T-helper 1 cell treated with Interleukin-12 subunit alpha and Interleukin-12 subunit beta and Interleukin-4 antibody, amounts not matched to agents 30 μg/mL and 1 μg/mL, for 36 hours (primary cell): ENCODE data around the gene GPC6.

Experiments used
- H3K27ac Mint-ChIP-seq: one replicate; pipeline ENCODE4 v1.8.0; 2021; ENCODE audit warnings: mild to moderate bottlenecking, mixed read lengths
- H3K27me3 Mint-ChIP-seq: one replicate; pipeline ENCODE4 v1.8.0; 2021; ENCODE audit warnings: low read depth, mixed read lengths
- H3K36me3 Mint-ChIP-seq: one replicate; pipeline ENCODE4 v1.8.0; 2021; ENCODE audit warnings: low read depth, mixed read lengths
- H3K4me1 Mint-ChIP-seq: one replicate; pipeline ENCODE4 v1.8.0; 2021; ENCODE audit warnings: low read depth, mixed read lengths
- H3K4me3 Mint-ChIP-seq: one replicate; pipeline ENCODE4 v1.8.0; 2021; ENCODE audit warnings: mild to moderate bottlenecking, moderate library complexity, mixed read lengths
- H3K9me3 Mint-ChIP-seq: one replicate; pipeline ENCODE4 v1.8.0; 2021; ENCODE audit warnings: mixed read lengths

Gene GPC6

GRCh38 chr13:94007072-94007471 is 780.5 kb downstream of the GPC6 start:
- Mint-ChIP-seq H3K4me3 (no peak overlapping the region), H3K27me3 (no peaks in the 10 kb centered on the region), H3K4me1 (no peaks in the 10 kb centered on the region), H3K9me3 (no peaks in the 10 kb centered on the region), H3K36me3 (no peaks in the 10 kb centered on the region), H3K27ac (no peak overlapping the region)

GRCh38 chr13:94009701-94010100 is 783.1 kb downstream of the GPC6 start:
- Mint-ChIP-seq H3K9me3 (no peaks in the 10 kb centered on the region), H3K27ac (no peak overlapping the region), H3K4me1 (no peaks in the 10 kb centered on the region), H3K27me3 (no peaks in the 10 kb centered on the region), H3K36me3 (no peaks in the 10 kb centered on the region), H3K4me3 (no peak overlapping the region)

GRCh38 chr13:94014461-94014860 is 787.9 kb downstream of the GPC6 start:
- Mint-ChIP-seq H3K4me3 (no peak overlapping the region), H3K9me3 (no peaks in the 10 kb centered on the region), H3K27ac (no peak overlapping the region), H3K27me3 (no peaks in the 10 kb centered on the region), H3K4me1 (no peaks in the 10 kb centered on the region), H3K36me3 (no peaks in the 10 kb centered on the region)

- H3K4me3 Mint-ChIP-seq, result no peak overlapping the region
- H3K4me1 Mint-ChIP-seq, result no peaks in the 10 kb centered on the region
- H3K9me3 Mint-ChIP-seq, result no peaks in the 10 kb centered on the region
- no peaks in the 10 kb centered on the region for H3K36me3 Mint-ChIP-seq
- H3K27me3 Mint-ChIP-seq, result no peaks in the 10 kb centered on the region
- H3K27ac Mint-ChIP-seq, result no peak overlapping the region
Measured at GRCh38 chr13:94020426-94020825, 793.8 kb downstream of the GPC6 start.

- Mint-ChIP-seq H3K27me3 (no peaks in the 10 kb centered on the region), H3K36me3 (no peaks in the 10 kb centered on the region), H3K4me3 (no peak overlapping the region), H3K9me3 (no peaks in the 10 kb centered on the region), H3K4me1 (no peaks in the 10 kb centered on the region), H3K27ac (no peak overlapping the region)
Measured at GRCh38 chr13:94020833-94021232, 794.2 kb downstream of the GPC6 start.

GRCh38 chr13:94028234-94028633 is 801.6 kb downstream of the GPC6 start:
- no peaks in the 10 kb centered on the region for H3K36me3 Mint-ChIP-seq
- no peak overlapping the region for H3K4me3 Mint-ChIP-seq
- no peaks in the 10 kb centered on the region for H3K4me1 Mint-ChIP-seq
- no peaks in the 10 kb centered on the region for H3K27me3 Mint-ChIP-seq
- H3K27ac Mint-ChIP-seq, result no peak overlapping the region
- H3K9me3 Mint-ChIP-seq, result no peaks in the 10 kb centered on the region

DNA sequence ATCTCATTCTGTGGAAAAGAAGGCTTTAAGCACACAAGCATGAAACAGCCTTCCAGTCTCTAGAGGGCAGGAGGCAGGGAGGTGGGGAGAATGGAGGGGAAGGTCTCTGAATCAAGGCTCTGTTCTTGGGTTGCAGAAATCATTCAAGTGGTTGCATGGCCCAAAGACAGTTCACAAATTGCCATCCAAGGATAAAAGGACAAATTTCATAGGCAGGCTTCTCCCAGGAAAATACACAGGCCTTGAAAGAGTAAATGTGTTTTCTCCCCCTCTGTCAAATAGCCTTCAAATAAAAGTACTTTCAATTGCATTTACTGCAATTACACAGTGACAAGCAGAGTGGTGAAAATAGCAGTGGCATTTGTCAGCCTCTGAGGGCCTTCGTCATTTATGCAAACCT is 802.0 kb downstream of the GPC6 start:
- Mint-ChIP-seq H3K4me1 (no peaks in the 10 kb centered on the region), H3K9me3 (no peaks in the 10 kb centered on the region), H3K27me3 (no peaks in the 10 kb centered on the region), H3K36me3 (no peaks in the 10 kb centered on the region), H3K27ac (no peak overlapping the region), H3K4me3 (no peak overlapping the region)

DNA sequence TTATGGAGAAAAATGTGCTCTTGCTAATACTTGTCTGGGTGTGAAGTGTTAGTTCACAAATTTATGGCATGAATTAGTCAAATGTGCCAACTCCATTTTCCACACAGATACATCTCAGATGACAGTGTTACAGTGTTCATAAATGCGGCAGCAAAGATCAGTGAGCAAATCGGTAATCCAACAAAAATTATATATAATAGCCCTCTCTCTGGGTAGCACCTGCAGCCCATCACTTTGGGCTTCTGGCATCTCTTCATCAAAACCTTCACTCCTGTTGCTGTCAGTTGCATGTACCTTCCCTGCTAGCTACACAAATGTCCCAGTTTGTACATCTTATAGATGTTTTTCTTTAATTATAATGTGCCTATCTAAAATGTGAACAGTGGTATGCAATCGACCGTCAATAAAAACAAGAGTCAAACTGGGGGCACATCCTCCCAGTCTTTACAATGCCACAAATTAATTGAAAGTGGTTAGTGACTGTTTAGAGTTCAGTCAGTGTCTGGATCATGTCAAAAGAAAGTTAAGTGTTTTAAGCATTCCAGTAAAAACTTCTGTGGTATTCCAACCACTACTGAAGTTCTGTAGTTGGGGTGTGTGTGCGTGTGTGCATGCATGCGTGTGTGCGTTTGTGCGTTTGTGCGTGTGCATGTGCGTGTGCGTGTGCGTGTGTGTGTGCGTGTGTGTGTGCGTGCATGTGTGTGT is 804.0 kb downstream of the GPC6 start:
- Mint-ChIP-seq H3K27ac (no peak overlapping the region), H3K36me3 (no peaks in the 10 kb centered on the region), H3K4me1 (no peaks in the 10 kb centered on the region), H3K9me3 (no peaks in the 10 kb centered on the region), H3K27me3 (no peaks in the 10 kb centered on the region), H3K4me3 (no peak overlapping the region)

DNA sequence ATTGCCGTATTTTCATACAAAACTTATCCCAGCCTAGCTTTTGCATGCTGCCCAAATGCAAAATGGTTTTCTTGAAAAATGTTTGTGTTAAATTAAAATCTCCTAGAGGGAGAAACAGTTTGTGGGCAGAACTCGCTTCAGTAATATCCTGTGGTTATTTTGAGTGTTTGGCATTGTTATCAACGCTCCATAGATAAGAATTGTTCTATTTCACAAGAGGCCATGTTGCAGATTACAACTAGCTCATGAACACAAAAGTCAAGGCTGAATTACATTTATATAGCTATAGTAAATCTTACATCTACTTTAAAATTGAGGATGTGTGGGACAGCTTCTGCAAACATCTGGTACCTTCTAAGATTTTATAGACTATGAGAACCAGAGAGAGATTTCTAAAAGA is 805.0 kb downstream of the GPC6 start:
- Mint-ChIP-seq H3K4me3 (no peak overlapping the region), H3K36me3 (no peaks in the 10 kb centered on the region), H3K27me3 (no peaks in the 10 kb centered on the region), H3K27ac (no peak overlapping the region), H3K4me1 (no peaks in the 10 kb centered on the region), H3K9me3 (no peaks in the 10 kb centered on the region)

DNA sequence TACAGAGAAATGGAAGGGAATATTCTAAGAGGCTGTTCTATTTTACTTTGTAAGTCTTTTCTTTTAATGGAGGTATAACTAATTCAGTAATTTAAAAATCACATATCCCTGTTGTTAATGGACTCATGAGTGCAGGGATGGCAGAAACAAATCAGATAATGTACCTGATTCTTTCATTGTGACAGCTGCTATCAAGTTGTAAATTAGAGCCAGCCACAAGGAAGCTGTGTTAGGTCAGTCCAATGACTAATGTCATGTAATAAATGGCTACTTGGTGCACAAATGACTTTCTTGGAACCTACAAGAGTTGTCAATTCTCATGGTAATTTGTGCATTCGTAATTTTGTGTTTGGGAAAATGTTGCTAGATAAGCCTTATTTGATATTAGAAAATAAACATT is 806.5 kb downstream of the GPC6 start:
- Mint-ChIP-seq H3K9me3 (no peaks in the 10 kb centered on the region), H3K27ac (no peak overlapping the region), H3K27me3 (no peaks in the 10 kb centered on the region), H3K36me3 (no peaks in the 10 kb centered on the region), H3K4me3 (no peak overlapping the region), H3K4me1 (no peaks in the 10 kb centered on the region)

DNA sequence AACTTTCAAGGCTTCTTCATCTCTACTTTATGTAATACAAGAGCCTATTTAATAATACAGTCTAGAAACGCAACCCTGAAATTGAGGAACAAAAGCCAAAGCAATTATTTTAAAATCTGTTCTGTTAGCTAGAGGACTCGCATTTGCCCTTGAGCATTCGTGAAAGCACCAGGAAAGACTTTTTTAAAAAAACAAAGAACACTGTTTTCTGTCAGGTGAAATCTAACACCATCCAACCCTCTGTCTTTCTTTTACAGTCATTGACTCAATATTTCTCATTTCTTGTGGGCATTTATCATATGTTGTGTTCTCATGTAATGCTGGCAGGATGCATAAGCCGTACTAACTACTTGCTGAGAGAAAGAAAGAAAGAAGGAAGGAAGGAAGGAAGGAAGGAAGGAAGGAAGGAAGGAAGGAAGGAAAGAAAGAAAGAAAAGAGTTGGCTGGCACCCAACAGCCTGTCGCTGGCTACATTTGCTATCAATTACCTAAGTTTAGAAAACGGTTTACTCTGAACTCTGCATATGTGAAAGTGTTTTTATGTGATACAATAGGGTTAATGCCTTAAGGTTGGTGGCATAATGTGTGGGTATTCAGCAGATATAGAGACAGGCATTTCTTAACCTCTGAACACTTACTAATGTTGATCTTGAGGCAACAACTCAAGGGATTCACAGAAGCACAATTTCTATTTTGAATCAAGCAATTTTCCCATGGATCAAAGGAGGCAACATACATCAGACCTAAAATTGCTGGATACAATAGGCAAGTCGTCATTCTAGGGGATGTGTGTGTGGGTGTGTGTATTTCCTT is 807.4 kb downstream of the GPC6 start:
- H3K9me3 Mint-ChIP-seq, result no peaks in the 10 kb centered on the region
- no peak overlapping the region for H3K4me3 Mint-ChIP-seq
- H3K27ac Mint-ChIP-seq, result no peak overlapping the region
- H3K36me3 Mint-ChIP-seq, result no peaks in the 10 kb centered on the region
- no peaks in the 10 kb centered on the region for H3K27me3 Mint-ChIP-seq
- no peaks in the 10 kb centered on the region for H3K4me1 Mint-ChIP-seq

DNA sequence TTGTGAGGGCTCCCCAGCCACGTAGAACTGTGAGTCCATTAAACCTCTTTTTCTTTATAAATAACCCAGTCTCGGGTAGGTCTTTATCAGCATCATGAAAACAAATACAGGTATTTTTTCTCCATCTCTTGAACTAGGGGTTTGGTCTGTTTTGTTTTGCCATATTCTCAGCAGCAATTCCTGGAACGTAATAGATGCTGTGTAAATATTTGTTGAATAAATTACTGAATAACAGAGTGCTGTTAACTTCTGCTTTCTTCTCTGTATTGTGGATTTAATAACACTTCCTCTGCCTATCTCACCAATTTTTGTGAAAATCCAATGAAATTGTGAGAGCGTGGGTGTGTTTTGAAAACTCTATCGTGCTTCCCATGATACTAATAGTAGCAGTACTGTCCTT is 823.4 kb downstream of the GPC6 start:
- no peaks in the 10 kb centered on the region for H3K27me3 Mint-ChIP-seq
- no peaks in the 10 kb centered on the region for H3K4me1 Mint-ChIP-seq

GRCh38 chr13:94050686-94051085 is 824.1 kb downstream of the GPC6 start:
- no peak overlapping the region for H3K27ac Mint-ChIP-seq
- no peak overlapping the region for H3K4me3 Mint-ChIP-seq
- no peaks in the 10 kb centered on the region for H3K9me3 Mint-ChIP-seq
- no peaks in the 10 kb centered on the region for H3K4me1 Mint-ChIP-seq
- H3K27me3 Mint-ChIP-seq, result no peaks in the 10 kb centered on the region
- H3K36me3 Mint-ChIP-seq, result no peaks in the 10 kb centered on the region

More for the DNA sequence above, 823.4 kb downstream of the GPC6 start:
- Mint-ChIP-seq H3K4me3 (no peak overlapping the region), H3K36me3 (no peaks in the 10 kb centered on the region), H3K27ac (no peak overlapping the region), H3K9me3 (no peaks in the 10 kb centered on the region)

DNA sequence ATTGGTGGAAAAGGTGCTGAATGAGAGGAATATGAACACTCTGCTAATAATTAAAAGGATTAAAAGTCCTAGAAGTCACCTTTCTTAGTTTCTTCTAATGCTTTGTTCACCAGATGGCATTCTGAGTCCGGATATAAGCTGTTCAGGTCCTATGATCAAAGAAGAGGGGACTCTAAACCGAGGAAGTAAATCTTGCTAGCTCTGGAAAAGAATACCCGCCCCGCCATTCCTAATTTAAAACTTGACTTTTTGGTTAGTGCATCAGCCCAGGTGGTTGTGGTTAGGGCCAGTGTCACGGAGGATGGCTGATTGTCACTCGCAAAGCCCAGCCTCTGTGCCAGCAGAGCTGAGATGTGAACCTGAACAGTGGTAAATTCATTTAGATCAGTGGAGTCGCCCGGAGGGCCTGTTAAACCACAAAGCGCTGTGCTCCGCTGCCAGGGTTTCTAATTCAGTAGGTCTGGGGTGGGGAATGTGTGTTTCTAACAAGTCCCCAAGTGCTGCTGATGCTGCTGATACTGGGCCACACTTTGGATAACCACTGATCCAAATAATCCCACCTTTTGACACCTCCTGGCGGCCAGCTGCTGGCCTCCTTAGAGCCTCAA is 827.5 kb downstream of the GPC6 start:
- no peaks in the 10 kb centered on the region for H3K36me3 Mint-ChIP-seq

More for the DNA sequence above, 827.5 kb downstream of the GPC6 start:
- Mint-ChIP-seq H3K4me1 (no peaks in the 10 kb centered on the region), H3K9me3 (no peaks in the 10 kb centered on the region), H3K27ac (no peak overlapping the region), H3K27me3 (peaks cover 8% of the 10 kb centered on the region), H3K4me3 (no peak overlapping the region)
